ENCODE data around the gene SLC25A27.

The SLC25A27 gene

GRCh38 chr6:46628976-46629375, 23.8 kb upstream of the SLC25A27 start:
- TF ChIP-seq TAF1 (IDR thresholded peaks at IDR 0.05; ENCODE audit: borderline replicate concordance, insufficient read depth, low read length) (no peak), SIN3A (IDR thresholded peaks at IDR 0.05; ENCODE audit: borderline replicate concordance, insufficient read depth, low read length) (no peak), REST (IDR thresholded peaks at IDR 0.05; ENCODE audit: insufficient read depth in 1 of 2, low read depth in 2 of 2, low read length in 2 of 2) (no peak), POLR2AphosphoS5 (IDR thresholded peaks at IDR 0.05; ENCODE audit: low read depth, low read length) (no peak), FOXP2 (optimal IDR thresholded peaks at IDR 0.05; ENCODE audit: borderline replicate concordance, extremely low read depth, extremely low read length, insufficient read depth) (no peak)

GRCh38 chr6:46629691-46630090, 23.1 kb upstream of the SLC25A27 start:
- TF ChIP-seq SIN3A (IDR thresholded peaks at IDR 0.05; ENCODE audit: borderline replicate concordance, insufficient read depth, low read length) (no peak), FOXP2 (optimal IDR thresholded peaks at IDR 0.05; ENCODE audit: borderline replicate concordance, extremely low read depth, extremely low read length, insufficient read depth) (no peak), TAF1 (IDR thresholded peaks at IDR 0.05; ENCODE audit: borderline replicate concordance, insufficient read depth, low read length) (no peak), REST (IDR thresholded peaks at IDR 0.05; ENCODE audit: insufficient read depth in 1 of 2, low read depth in 2 of 2, low read length in 2 of 2) (no peak), POLR2AphosphoS5 (IDR thresholded peaks at IDR 0.05; ENCODE audit: low read depth, low read length) (no peak)

GRCh38 chr6:46632053-46632452, 20.7 kb upstream of the SLC25A27 start:
- TF ChIP-seq POLR2AphosphoS5 (IDR thresholded peaks at IDR 0.05; ENCODE audit: low read depth, low read length) (no peak), SIN3A (IDR thresholded peaks at IDR 0.05; ENCODE audit: borderline replicate concordance, insufficient read depth, low read length) (no peak), REST (IDR thresholded peaks at IDR 0.05; ENCODE audit: insufficient read depth in 1 of 2, low read depth in 2 of 2, low read length in 2 of 2) (no peak), FOXP2 (optimal IDR thresholded peaks at IDR 0.05; ENCODE audit: borderline replicate concordance, extremely low read depth, extremely low read length, insufficient read depth) (no peak), TAF1 (IDR thresholded peaks at IDR 0.05; ENCODE audit: borderline replicate concordance, insufficient read depth, low read length) (no peak)

- TF ChIP-seq POLR2AphosphoS5 (IDR thresholded peaks at IDR 0.05; ENCODE audit: low read depth, low read length) (no peak), TAF1 (IDR thresholded peaks at IDR 0.05; ENCODE audit: borderline replicate concordance, insufficient read depth, low read length) (no peak), REST (IDR thresholded peaks at IDR 0.05; ENCODE audit: insufficient read depth in 1 of 2, low read depth in 2 of 2, low read length in 2 of 2) (no peak), SIN3A (IDR thresholded peaks at IDR 0.05; ENCODE audit: borderline replicate concordance, insufficient read depth, low read length) (no peak), FOXP2 (optimal IDR thresholded peaks at IDR 0.05; ENCODE audit: borderline replicate concordance, extremely low read depth, extremely low read length, insufficient read depth) (no peak)
Measured at GRCh38 chr6:46635462-46635861, 17.3 kb upstream of the SLC25A27 start.

GRCh38 chr6:46637145-46637544, 15.6 kb upstream of the SLC25A27 start:
- no peak for TF ChIP-seq REST (IDR thresholded peaks at IDR 0.05; ENCODE audit: insufficient read depth in 1 of 2, low read depth in 2 of 2, low read length in 2 of 2)
- TF ChIP-seq TAF1 (IDR thresholded peaks at IDR 0.05; ENCODE audit: borderline replicate concordance, insufficient read depth, low read length), result no peak
- no peak for TF ChIP-seq FOXP2 (optimal IDR thresholded peaks at IDR 0.05; ENCODE audit: borderline replicate concordance, extremely low read depth, extremely low read length, insufficient read depth)
- no peak for TF ChIP-seq POLR2AphosphoS5 (IDR thresholded peaks at IDR 0.05; ENCODE audit: low read depth, low read length)

All from PFSK-1 (cell line).